MG63 (cell line): ENCODE data around the gene NCOA3. TPM values are rescaled to one million over a fixed set of nuclear protein-coding genes. Genes with fewer than 3 reads are reported as not detected.

ENCODE experiments used
- DNase-seq: peaks from one replicate; pipeline ENCODE4 v3.0.0-alpha.2; 2020
- H3K27me3 ChIP-seq: fragments of 250-450 bp; sonication (Bioruptor Pico); 2 replicates; pipeline ENCODE4 v1.5.1; 2020; ENCODE audit warnings: mild to moderate bottlenecking, moderate library complexity
- H3K36me3 ChIP-seq: fragments of 250-450 bp; sonication (Bioruptor Pico); 2 replicates; pipeline ENCODE4 v1.5.1; 2020; ENCODE audit warnings: mild to moderate bottlenecking, moderate library complexity
- H3K4me3 ChIP-seq: fragments of 250-450 bp; sonication (Bioruptor Pico); 2 replicates; pipeline ENCODE4 v1.5.1; 2020; ENCODE audit warnings: mild to moderate bottlenecking, moderate library complexity
- H3K9me3 ChIP-seq: fragments of 250-450 bp; sonication (Bioruptor Pico); 2 replicates; pipeline ENCODE4 v1.5.1; 2020; ENCODE audit warnings: mild to moderate bottlenecking, moderate library complexity
- total RNA-seq: library from RNA; depleted of rRNA; stranded (reverse); fragments of >200 nt; shearing (Covaris generic); gene quantifications from 2 replicates; pipeline ENCODE4 v1.2.3, GENCODE V29; 2014; ENCODE audit warnings: low replicate concordance

Gene NCOA3
- total RNA-seq, 1 experiment from 2014 or later = 9.2 TPM

- no peaks in the 10 kb centered on the region for H3K27me3 ChIP-seq
- peak; percentile 44 for DNase-seq
- H3K4me3 ChIP-seq = no peak overlapping the region
- no peaks in the 10 kb centered on the region; the same call in 1 of the 2 replicates for H3K9me3 ChIP-seq
- H3K36me3 ChIP-seq = no peaks in the 10 kb centered on the region
These were observed 176.2 kb downstream of the NCOA3 start for GRCh38 chr20:47677635-47678453.

- Histone ChIP-seq H3K4me3 (no peak overlapping the region), H3K27me3 (no peaks in the 10 kb centered on the region), H3K9me3 (no peaks in the 10 kb centered on the region; the same call in 1 of the 2 replicates), H3K36me3 (no peaks in the 10 kb centered on the region)
- DNase-seq = no peak
These were observed 176.8 kb downstream of the NCOA3 start for GRCh38 chr20:47678536-47678935.

GRCh38 chr20:47679462-47679861, 177.8 kb downstream of the NCOA3 start:
- DNase-seq = no peak
- Histone ChIP-seq H3K9me3 (no peaks in the 10 kb centered on the region; the same call in 1 of the 2 replicates), H3K4me3 (no peak overlapping the region), H3K36me3 (no peaks in the 10 kb centered on the region), H3K27me3 (no peaks in the 10 kb centered on the region)

GRCh38 chr20:47680804-47681529, 179.3 kb downstream of the NCOA3 start:
- Histone ChIP-seq H3K4me3 (no peak overlapping the region), H3K9me3 (no peaks in the 10 kb centered on the region; the same call in 1 of the 2 replicates), H3K27me3 (no peaks in the 10 kb centered on the region), H3K36me3 (no peaks in the 10 kb centered on the region)
- no peak for DNase-seq

GRCh38 chr20:47682028-47682783, 180.5 kb downstream of the NCOA3 start:
- no peaks in the 10 kb centered on the region; the same call in 1 of the 2 replicates for H3K9me3 ChIP-seq
- no peak for DNase-seq
- H3K27me3 ChIP-seq = no peaks in the 10 kb centered on the region
- H3K36me3 ChIP-seq = no peaks in the 10 kb centered on the region
- no peak overlapping the region for H3K4me3 ChIP-seq

GRCh38 chr20:47682916-47683315, 181.2 kb downstream of the NCOA3 start:
- no peak for DNase-seq

GRCh38 chr20:47684306-47685080, 182.8 kb downstream of the NCOA3 start:
- Histone ChIP-seq H3K9me3 (no peaks in the 10 kb centered on the region), H3K27me3 (no peaks in the 10 kb centered on the region), H3K4me3 (no peak overlapping the region), H3K36me3 (no peaks in the 10 kb centered on the region)
- no peak for DNase-seq

More at GRCh38 chr20:47682916-47683315, 181.2 kb downstream of the NCOA3 start:
- H3K27me3 ChIP-seq = no peaks in the 10 kb centered on the region
- H3K9me3 ChIP-seq = no peaks in the 10 kb centered on the region; the same call in 1 of the 2 replicates
- no peaks in the 10 kb centered on the region for H3K36me3 ChIP-seq
- H3K4me3 ChIP-seq = no peak overlapping the region

GRCh38 chr20:47686545-47686944, 184.9 kb downstream of the NCOA3 start:
- DNase-seq = peak; percentile 85

GRCh38 chr20:47687095-47687987, 185.7 kb downstream of the NCOA3 start:
- H3K27me3 ChIP-seq = no peaks in the 10 kb centered on the region
- H3K36me3 ChIP-seq = no peaks in the 10 kb centered on the region
- no peak overlapping the region for H3K4me3 ChIP-seq
- no peaks in the 10 kb centered on the region for H3K9me3 ChIP-seq
- no peak for DNase-seq

More at GRCh38 chr20:47686545-47686944, 184.9 kb downstream of the NCOA3 start:
- Histone ChIP-seq H3K36me3 (no peaks in the 10 kb centered on the region), H3K9me3 (no peaks in the 10 kb centered on the region), H3K27me3 (no peaks in the 10 kb centered on the region), H3K4me3 (no peak overlapping the region)

- no peaks in the 10 kb centered on the region for H3K9me3 ChIP-seq
- peak; percentile 58 for DNase-seq
- H3K4me3 ChIP-seq = no peak overlapping the region
- H3K36me3 ChIP-seq = no peaks in the 10 kb centered on the region
- H3K27me3 ChIP-seq = no peaks in the 10 kb centered on the region
These were observed 187.0 kb downstream of the NCOA3 start for GRCh38 chr20:47688385-47689381.

GRCh38 chr20:47689731-47690130, 188.0 kb downstream of the NCOA3 start:
- Histone ChIP-seq H3K36me3 (no peaks in the 10 kb centered on the region), H3K9me3 (no peaks in the 10 kb centered on the region), H3K27me3 (no peaks in the 10 kb centered on the region), H3K4me3 (no peak overlapping the region)
- DNase-seq = no peak

- Histone ChIP-seq H3K4me3 (no peak overlapping the region), H3K27me3 (no peaks in the 10 kb centered on the region), H3K9me3 (no peaks in the 10 kb centered on the region), H3K36me3 (no peaks in the 10 kb centered on the region)
- no peak for DNase-seq
These were observed 189.9 kb downstream of the NCOA3 start for GRCh38 chr20:47691625-47692024.

- no peak overlapping the region for H3K4me3 ChIP-seq
- H3K27me3 ChIP-seq = no peaks in the 10 kb centered on the region
- no peak for DNase-seq
- no peaks in the 10 kb centered on the region for H3K36me3 ChIP-seq
- H3K9me3 ChIP-seq = no peaks in the 10 kb centered on the region
These were observed 192.5 kb downstream of the NCOA3 start for GRCh38 chr20:47694021-47694818.

GRCh38 chr20:47696856-47697255, 195.2 kb downstream of the NCOA3 start:
- H3K36me3 ChIP-seq = no peaks in the 10 kb centered on the region
- DNase-seq = no peak
- no peaks in the 10 kb centered on the region for H3K27me3 ChIP-seq
- H3K4me3 ChIP-seq = no peak overlapping the region
- H3K9me3 ChIP-seq = no peaks in the 10 kb centered on the region
